HG02840 (cell line): ENCODE measurements around the gene DAGLB.

Source experiments
- ATAC-seq: cut with Tn5 transposase; IDR thresholded peaks from one replicate; pipeline ENCODE4 v1.9.1; 2021; ENCODE audit warnings: mild to moderate bottlenecking, moderate library complexity, moderate number of reproducible peaks; ENCODE audit not compliant: unreplicated experiment, low FRiP score

Gene DAGLB, protein sequence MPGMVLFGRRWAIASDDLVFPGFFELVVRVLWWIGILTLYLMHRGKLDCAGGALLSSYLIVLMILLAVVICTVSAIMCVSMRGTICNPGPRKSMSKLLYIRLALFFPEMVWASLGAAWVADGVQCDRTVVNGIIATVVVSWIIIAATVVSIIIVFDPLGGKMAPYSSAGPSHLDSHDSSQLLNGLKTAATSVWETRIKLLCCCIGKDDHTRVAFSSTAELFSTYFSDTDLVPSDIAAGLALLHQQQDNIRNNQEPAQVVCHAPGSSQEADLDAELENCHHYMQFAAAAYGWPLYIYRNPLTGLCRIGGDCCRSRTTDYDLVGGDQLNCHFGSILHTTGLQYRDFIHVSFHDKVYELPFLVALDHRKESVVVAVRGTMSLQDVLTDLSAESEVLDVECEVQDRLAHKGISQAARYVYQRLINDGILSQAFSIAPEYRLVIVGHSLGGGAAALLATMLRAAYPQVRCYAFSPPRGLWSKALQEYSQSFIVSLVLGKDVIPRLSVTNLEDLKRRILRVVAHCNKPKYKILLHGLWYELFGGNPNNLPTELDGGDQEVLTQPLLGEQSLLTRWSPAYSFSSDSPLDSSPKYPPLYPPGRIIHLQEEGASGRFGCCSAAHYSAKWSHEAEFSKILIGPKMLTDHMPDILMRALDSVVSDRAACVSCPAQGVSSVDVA

DNA sequence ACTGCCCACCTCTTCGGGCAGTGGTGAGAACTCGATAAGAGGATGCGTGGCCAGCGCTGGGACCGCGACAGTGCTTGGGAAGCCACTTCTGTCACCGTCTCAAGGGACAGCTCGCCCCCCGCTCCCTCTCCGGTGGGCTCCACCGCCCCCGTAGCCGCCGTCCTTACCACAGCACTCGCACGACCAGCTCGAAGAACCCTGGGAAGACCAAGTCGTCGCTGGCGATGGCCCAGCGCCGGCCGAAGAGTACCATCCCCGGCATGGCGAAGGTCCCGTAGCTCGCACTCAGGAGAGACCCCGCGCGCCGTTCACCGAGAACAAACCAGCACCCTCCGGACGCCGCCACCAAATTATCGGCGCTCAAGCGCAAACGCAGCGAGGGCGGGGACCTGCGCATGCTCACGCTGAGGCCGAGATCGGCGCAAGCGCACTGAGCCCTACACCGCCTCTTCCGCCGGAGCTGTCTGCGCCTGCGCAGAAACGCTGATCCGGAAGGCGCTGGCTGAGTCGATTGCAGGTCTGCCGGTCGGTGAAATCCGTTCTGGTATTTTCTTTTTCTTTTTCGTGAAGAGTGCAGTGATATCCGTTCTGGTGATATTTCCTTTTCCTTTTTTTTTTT is at the start of gene DAGLB:
Gene DAGLB (minus strand): TSS at position 374 of the 619 bp plus-strand sequence. CDS start 112 bp downstream, at position 262.
- ATAC-seq, result peak; percentile 80

DNA sequence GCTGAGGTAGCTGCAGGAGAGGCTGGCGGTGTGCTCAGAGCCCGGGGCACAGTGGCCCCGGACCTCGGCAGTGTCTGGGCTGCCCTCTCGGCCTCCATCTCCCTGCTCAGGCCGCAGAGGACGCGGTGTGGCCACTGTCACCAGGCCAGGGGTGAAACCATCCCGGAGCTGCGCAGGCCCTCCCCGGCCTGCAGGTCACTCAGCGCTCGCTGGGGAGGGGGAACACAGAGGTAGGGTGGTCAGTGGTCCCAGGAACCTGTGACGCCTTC is 49.8 kb upstream of the DAGLB start:
- ATAC-seq, result no peak

DNA sequence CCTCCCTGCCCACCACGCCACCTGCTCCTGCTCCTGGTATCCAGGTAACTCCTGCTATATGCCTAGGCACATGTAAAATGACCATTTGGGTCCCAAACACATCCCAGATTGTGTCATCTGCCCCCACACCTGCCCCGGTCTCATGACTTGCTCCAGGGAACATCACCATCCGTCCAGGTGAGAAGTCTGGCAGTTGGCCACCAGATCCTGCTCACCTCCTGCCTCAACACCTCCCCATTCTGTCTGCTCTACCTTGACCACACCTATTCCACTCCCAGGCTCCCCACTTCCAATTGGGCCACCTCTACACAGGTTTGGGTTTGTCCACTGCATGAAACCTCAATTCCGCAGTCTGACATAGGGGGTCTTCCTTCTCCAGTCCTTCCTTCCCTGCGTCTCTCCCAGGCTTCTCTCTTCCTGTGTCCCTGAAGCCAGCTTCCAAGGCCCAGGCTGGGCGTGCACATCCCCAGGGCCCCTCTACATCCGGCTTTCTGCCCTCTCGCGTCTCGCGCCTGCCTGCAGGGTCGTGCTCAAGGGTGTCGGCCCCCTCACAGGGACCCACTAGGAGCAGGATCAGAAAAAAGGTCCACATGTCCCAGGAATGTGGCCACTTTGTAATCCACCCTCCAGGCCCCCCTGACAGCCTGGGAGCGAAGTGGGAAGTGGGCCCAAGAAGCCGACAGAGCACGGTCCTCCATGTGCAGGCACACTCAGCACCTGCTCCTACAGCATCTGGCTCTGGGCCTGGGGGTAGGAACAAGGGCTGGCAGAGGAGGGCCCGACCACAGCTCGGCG is 49.3 kb upstream of the DAGLB start:
- ATAC-seq, result no peak

DNA sequence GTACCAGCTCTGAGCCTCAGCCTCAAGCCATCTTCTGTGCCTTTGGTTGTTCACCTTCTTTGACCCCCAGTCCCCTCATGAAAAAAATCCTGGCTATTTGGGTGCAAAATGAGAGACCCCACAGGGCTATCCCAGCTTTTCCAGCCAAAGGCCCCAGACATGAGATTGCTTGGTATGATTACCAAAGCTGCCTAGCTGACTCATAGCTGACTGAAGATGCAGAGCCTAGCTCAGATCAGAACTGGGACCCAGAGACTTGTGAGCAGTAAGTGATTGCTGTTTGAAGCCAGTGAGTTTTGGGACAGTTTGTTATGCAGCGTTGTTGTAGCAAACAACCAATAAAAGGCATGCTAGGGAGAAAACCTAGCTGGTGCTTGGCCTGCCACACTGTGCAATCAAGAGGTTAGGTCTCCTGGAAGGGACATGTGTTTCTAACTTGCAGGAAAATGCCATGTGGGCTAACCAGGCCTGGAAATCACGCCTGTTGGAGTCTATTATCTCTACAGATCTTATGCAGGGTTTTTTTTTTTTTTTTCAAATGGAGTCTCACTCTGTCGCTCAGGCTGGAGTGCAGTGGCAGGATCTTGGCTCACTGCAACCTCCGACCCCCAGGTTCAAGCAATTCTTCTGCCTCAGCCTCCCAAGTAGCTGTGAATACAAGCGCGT is 48.0 kb upstream of the DAGLB start:
- ATAC-seq, result no peak

DNA sequence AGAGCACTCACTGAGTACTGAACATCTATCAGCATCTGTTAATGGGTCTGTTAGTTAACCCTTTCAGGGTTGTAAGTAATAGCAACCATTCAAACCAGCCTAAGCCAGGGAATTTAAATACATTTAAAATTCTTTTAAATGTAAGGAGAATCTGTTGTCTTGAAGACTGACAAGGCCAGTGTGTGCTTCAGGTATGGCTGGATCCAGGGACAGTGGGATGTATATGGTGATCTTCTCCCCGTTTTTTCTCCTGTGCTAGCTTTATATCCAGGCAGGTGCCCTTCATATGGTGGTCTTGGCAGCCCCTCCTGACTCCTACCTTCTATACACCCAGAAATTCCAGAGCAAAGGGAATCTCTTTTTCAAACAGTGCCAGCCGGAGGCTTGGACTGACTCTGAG is 46.6 kb upstream of the DAGLB start:
- ATAC-seq, result no peak

DNA sequence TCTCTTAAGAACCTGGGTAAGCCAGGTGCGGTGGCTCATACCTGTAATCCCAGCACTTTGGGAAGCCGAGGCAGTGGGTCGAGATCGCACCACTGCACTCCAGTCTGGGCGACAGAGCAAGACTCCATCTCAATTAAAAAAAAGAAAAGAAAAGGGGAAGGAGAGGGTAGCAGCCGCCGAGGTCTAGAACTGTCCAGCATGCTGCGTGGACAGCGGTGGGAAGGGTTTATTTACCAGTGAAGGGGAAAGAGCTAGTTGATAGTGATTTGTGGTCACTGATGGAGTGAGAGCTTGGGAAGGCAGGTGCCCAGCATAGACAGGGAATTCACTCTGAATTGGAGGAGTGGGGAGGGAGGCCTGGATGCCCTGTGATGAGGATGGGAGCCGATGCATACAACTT is 43.4 kb upstream of the DAGLB start:
- no peak for ATAC-seq

DNA sequence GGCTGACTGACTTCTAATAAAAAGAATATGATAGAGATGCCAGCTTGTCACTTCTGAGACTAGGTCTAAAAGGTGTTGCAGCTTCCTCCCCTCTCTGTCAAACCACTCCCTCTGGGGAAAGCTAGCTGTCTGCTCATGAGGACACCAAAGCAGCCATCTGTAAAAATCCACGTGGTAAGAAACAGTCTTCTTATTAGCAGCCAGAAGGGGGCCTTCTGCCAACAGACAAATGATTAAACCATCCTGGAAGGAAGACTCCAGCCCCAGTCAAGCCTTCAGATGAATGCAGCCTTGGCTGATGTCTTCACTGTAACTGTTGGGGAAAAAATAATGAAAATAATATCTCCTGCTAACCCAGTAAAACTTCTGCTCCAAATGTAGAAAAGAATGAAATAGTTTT is 41.9 kb upstream of the DAGLB start:
- no peak for ATAC-seq

DNA sequence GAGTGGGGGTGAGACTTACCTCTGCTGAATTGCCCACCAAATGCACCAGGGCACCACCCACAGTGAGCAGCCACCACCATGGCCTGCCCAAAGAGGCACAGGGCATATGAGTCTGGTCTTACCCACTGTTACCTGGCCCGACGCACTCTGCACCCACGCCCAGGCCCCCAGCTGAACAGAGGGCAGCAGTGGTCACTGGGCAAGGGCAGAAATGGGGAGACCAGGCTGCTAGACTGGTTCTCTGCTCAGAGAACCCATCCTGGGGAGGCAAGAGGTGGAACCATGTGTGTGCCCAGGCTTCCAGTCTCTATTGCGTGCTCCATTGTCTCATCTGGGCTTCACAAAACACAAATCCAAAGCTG is 39.4 kb upstream of the DAGLB start:
- ATAC-seq, result no peak

DNA sequence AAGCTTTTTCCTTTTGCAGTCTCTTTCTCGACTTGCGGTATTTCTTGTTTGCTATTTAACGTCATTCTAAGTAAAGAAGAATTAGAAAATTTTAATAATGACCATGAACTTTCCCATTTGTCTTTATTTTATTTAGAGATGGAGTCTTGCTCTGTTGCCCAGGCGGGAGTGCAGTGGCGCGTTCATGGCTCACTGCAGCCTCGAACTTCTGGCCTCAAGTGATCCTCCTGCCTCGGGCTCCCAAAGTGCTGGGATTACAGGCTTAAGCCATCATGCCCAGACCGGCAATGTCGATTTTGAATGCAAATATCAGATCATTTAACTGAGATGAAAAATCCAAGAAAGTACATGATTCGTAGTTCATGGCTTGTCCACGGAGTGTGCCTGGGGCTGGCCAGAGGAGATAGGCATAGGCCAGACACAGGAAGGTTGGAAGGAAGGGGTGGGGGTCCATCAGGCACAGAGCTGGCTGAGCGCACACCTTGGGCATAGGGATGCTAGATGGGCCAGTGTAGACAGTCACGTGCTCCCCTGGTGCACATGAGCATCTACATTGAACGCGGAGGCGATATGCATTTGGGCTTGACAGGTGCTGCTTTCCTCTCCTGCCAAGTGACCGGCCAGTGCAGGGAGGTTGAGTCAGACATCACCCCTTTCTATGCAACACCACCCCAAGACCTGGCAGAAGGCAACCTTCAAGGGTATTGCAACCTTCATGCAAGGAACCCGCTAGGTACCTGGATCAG is 38.9 kb upstream of the DAGLB start:
- no peak for ATAC-seq

DNA sequence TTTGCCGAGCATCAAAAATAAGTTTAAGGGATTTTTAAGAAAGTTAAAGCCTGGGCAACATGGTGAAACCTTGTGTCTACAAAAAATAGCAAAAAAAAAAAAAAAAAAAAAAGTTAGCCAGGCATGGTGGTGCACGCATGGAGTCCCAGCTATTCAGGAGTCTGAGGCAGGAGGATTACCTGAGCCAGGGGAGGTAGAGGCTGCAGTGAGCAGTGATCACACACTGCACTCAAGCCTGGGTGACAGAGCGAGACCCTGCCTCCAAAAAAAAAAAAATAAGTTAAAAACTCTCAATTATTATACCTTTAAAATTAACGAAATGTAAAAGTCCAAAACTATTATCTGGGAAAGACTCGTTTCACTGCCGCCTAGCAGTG is 35.0 kb upstream of the DAGLB start:
- no peak for ATAC-seq

DNA sequence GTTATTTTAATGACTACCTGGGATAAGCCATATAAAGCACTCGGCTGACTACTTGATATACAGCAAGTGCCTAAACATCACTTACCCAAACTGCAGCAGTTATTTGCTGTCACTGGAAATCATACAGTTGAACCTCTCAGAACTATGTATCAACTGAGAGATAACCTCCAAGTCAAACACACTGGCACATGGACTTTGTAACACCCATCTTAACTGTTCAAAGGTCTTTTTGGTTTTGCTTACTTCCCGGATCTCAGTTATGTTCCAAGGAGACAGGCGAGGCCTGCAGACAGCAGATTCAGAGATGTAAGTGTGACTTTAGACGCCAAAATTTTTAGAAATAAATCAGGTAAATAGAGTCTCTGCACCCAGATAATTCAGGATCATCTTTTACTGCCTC is 34.6 kb upstream of the DAGLB start:
- no peak for ATAC-seq

DNA sequence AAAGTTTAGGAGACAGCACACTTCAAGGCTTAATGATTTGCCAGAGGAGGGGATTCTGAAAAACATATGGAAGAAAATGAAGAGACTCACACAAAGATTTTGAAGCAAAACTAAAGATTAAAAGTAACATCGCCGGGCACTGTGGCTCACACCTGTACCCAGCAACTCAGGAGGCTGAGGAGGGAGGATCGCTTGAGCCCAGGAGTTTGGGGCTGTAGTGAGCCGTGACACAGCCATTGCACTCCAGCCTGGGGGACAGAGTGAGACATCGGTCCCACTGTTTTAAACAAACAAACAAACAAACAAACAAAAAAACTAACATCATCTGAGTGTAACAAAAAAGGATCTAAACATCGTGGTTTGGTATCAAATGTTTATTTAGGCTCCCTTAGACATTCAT is 33.7 kb upstream of the DAGLB start:
- ATAC-seq, result no peak

DNA sequence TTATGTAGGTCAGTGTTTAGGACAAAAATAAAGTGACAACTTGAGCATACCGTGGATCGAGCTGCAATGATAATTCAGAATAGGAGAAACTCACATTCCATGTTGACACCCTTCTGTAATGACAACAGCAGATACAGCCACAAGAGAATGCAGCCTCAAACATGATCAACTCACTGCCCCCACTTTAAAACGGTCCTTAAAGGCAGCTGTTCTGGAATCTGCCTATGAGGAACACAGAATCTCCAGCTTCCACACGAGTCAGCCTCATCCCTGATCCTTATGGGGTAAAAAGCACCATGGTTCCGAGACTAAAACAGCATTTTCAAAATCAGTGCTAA is 32.5 kb upstream of the DAGLB start:
- ATAC-seq, result no peak

DNA sequence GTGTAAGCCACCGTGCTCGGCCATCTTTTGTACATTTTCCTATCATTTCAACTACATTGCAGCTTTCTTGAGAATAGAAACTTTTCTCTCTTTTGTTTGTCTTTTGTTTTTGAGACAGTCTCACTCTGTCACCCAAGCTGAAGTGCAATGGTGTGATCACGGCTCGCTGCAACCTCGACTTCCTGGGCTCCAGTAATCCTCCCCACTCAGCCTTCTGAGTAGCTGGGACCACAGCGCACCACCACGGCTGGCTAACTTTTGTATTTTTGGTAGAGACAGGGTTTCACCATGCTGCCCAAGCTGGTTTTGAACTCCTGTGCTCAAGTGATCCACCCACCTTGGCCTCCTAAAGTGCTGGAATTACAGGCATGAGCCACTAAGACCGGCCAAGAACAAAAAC is 31.3 kb upstream of the DAGLB start:
- ATAC-seq, result no peak

DNA sequence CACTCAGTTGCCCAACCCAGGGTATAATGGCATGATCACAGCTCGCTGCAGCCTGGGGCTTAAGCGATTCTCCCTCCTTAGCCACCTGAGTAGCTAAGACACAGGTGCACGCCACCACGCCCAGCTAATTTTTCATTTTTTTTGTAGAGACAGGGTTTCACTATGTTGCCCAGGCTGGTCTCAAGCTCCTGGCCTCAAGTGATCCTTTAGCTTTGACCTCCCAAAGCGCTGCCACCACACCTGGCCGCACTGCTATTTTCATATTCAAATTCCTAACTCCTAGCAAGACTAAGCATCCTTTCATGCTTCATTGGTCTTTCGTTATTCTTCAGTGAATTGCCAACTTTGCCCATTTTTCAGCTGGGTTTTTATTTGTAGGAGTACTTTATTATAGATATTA is 30.4 kb upstream of the DAGLB start:
- no peak for ATAC-seq

DNA sequence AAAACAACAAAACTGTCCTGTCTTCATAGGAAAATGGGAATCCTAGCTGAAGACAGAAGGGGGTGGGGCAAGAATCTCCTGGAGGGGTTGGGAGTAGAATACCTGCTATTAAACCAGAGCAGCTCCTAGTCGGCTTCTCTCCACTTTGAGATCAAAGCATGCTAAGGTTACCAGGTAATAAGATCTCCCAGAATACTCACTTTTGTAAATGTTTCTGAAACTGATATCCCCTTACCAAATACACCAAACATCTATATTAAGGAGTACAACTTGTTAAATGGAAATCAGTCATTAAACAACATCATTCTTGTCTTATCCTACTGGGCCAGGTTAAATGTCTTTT is 29.5 kb upstream of the DAGLB start:
- ATAC-seq, result no peak

DNA sequence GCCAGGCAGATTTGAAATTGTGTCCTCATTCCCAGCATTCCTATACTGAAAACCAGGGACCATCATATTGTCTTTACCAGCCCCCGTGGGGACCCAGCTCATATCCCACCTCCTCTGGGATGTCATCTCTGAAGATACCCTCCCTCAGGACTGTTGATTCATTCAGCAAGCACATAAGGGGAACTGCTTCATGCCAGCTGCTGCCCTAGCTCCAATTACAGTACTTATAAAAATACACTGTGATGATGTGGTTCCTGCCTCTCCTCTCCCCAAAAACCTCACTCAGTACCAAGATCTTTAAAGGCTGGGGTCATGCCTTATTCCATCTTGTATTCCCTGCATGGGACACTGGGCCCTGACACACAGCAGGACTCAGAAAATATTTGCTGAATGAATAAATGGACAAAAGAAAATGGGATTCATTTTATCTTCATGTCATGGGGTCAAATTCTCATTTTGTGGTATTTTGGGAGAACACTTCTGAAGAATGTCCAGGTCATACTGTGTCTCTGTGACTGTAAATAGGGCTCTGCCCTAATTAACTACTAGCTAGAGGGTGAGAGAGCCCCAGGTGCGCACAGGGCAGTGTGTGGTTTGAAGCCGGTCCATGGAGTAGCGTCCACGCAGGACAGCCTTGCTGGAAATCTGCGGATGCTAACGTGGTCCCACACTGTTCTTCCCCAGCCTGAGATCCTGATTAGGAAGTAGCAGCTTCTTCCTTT is 29.0 kb upstream of the DAGLB start:
- ATAC-seq, result no peak

DNA sequence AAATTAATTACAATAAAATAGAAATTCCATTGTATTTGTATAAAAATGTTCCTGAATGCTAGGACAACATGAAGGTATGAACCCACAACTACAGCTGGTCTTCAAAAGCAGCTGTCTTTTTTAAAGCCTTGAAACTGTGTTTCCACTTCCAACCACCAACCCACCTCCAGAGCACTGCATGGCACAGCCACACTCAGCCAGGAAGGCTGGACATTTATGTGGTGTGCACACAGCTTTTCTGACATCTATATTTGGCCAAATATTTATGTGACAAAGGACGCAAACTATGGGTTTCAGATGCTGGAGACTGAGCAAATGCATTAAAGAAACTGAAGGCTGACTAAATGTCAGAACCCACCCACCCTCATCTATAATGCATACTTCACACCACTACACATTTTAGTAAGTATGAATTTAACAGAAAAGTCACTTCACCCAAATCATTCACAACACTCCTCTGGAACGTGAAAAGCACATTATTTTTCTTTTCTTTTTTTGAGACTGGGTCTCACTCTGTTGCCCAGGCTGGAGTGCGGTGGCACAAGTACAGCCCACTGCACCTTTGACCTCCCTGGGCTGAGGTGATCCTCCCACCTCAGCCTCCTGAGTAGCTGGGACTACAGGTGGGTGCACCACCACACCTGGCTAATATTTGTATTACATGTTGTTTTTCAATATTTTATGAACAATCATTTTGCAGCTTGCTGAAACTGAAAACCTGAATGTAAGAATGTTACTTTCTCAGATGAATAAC is 27.9 kb upstream of the DAGLB start:
- no peak for ATAC-seq

DNA sequence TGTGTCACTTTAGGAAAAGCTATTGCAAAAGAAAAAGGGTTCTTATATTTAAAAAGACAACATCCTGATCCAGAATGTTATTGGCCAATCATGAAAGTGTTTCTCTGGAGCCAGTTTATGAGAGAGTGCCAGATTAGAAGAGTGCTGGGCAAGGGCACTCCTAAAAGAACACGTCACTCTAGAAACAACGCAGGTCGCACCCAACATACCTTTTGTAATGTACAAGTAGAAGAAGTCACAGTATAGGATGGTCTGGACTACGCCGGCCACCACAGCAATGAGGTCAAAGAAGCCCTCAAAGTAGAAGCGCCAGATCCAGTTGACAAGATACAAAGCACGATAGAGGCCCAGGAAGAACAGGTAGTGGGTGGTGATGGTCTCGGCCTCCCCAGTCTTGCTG is 18.1 kb upstream of the DAGLB start:
- no peak for ATAC-seq
